ENCODE results near the gene NOP53. TPM values are rescaled to one million over a fixed set of nuclear protein-coding genes. Genes with fewer than 3 reads are reported as not detected.

Gene NOP53
- total and polyA plus RNA-seq, 9 of the 15 experiments (the other 6 are each of a cell fraction or from before 2014, with no cell fraction given), result 6.5 to 274 (median 145) TPM

DNA sequence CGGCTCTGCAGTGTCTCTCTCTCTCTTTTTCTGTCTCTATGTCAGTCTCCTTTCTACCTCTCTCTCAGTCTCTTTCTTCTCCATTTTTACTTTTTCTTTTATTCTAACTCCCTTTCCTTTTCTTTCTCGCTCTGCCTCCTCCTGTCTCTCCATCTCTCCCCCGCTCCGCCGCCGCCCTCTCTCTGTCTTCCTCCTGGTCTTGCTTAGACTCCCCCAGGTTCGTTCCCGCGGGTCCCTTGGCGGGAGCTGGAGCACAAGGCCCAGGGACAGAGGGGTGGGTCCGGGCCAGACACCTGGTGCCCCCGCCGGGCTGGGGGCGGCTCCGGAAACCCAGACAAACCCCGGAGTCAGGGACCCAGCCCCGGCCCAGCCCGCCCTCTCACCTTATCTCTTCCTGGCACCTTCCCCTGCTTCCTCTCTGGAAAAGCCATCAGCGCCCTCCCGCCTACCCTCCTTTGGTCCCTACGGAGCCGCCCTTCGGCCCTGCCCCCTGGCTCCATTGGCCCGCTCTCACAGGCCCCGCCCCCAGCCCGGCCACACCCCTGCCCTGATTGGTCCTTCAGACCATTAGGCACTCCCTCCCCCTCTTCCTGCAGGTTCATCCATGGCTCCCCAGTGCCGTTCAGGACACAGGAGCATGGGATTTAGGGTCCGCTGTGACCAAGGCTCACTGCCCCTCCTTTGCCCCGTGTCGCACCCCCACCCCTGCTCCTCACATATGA lies 15.4 kb upstream of the NOP53 start (continued):
- TF ChIP-seq, protein P1, sequence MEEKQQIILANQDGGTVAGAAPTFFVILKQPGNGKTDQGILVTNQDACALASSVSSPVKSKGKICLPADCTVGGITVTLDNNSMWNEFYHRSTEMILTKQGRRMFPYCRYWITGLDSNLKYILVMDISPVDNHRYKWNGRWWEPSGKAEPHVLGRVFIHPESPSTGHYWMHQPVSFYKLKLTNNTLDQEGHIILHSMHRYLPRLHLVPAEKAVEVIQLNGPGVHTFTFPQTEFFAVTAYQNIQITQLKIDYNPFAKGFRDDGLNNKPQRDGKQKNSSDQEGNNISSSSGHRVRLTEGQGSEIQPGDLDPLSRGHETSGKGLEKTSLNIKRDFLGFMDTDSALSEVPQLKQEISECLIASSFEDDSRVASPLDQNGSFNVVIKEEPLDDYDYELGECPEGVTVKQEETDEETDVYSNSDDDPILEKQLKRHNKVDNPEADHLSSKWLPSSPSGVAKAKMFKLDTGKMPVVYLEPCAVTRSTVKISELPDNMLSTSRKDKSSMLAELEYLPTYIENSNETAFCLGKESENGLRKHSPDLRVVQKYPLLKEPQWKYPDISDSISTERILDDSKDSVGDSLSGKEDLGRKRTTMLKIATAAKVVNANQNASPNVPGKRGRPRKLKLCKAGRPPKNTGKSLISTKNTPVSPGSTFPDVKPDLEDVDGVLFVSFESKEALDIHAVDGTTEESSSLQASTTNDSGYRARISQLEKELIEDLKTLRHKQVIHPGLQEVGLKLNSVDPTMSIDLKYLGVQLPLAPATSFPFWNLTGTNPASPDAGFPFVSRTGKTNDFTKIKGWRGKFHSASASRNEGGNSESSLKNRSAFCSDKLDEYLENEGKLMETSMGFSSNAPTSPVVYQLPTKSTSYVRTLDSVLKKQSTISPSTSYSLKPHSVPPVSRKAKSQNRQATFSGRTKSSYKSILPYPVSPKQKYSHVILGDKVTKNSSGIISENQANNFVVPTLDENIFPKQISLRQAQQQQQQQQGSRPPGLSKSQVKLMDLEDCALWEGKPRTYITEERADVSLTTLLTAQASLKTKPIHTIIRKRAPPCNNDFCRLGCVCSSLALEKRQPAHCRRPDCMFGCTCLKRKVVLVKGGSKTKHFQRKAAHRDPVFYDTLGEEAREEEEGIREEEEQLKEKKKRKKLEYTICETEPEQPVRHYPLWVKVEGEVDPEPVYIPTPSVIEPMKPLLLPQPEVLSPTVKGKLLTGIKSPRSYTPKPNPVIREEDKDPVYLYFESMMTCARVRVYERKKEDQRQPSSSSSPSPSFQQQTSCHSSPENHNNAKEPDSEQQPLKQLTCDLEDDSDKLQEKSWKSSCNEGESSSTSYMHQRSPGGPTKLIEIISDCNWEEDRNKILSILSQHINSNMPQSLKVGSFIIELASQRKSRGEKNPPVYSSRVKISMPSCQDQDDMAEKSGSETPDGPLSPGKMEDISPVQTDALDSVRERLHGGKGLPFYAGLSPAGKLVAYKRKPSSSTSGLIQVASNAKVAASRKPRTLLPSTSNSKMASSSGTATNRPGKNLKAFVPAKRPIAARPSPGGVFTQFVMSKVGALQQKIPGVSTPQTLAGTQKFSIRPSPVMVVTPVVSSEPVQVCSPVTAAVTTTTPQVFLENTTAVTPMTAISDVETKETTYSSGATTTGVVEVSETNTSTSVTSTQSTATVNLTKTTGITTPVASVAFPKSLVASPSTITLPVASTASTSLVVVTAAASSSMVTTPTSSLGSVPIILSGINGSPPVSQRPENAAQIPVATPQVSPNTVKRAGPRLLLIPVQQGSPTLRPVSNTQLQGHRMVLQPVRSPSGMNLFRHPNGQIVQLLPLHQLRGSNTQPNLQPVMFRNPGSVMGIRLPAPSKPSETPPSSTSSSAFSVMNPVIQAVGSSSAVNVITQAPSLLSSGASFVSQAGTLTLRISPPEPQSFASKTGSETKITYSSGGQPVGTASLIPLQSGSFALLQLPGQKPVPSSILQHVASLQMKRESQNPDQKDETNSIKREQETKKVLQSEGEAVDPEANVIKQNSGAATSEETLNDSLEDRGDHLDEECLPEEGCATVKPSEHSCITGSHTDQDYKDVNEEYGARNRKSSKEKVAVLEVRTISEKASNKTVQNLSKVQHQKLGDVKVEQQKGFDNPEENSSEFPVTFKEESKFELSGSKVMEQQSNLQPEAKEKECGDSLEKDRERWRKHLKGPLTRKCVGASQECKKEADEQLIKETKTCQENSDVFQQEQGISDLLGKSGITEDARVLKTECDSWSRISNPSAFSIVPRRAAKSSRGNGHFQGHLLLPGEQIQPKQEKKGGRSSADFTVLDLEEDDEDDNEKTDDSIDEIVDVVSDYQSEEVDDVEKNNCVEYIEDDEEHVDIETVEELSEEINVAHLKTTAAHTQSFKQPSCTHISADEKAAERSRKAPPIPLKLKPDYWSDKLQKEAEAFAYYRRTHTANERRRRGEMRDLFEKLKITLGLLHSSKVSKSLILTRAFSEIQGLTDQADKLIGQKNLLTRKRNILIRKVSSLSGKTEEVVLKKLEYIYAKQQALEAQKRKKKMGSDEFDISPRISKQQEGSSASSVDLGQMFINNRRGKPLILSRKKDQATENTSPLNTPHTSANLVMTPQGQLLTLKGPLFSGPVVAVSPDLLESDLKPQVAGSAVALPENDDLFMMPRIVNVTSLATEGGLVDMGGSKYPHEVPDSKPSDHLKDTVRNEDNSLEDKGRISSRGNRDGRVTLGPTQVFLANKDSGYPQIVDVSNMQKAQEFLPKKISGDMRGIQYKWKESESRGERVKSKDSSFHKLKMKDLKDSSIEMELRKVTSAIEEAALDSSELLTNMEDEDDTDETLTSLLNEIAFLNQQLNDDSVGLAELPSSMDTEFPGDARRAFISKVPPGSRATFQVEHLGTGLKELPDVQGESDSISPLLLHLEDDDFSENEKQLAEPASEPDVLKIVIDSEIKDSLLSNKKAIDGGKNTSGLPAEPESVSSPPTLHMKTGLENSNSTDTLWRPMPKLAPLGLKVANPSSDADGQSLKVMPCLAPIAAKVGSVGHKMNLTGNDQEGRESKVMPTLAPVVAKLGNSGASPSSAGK (IDR thresholded peaks at IDR 0.05), result peak; percentile 39; the same call in 1 of the 2 replicates
- TF ChIP-seq NEUROD1 (IDR thresholded peaks at IDR 0.05; ENCODE audit: borderline replicate concordance, low read depth, low read length, partially characterized antibody) (peak; percentile 69), RBM17 (IDR thresholded peaks at IDR 0.05; ENCODE audit: borderline replicate concordance, low read depth, low read length) (no peak), HDAC3 (IDR thresholded peaks at IDR 0.05; ENCODE audit: borderline replicate concordance, partially characterized antibody) (peak; percentile 56), NBN (IDR thresholded peaks at IDR 0.05; ENCODE audit: low read depth) (peak; percentile 38; the same call in 1 of the 2 replicates), GTF2F1 (IDR thresholded peaks at IDR 0.05; ENCODE audit: low read depth, low read length) (no peak), ZBTB17 (CRISPR knock-in tag; IDR thresholded peaks at IDR 0.05) (no peak), HNRNPL (IDR thresholded peaks at IDR 0.05; ENCODE audit: low read depth, low read length) (0 out of 2 replicates have a peak, but pooled peaks have one; percentile 0), U2AF1 (optimal IDR thresholded peaks at IDR 0.05; ENCODE audit: low read depth, low read length) (no peak), SLC30A9 (CRISPR knock-in tag; IDR thresholded peaks at IDR 0.05) (no peak)
- TF ChIP-seq, protein P2, sequence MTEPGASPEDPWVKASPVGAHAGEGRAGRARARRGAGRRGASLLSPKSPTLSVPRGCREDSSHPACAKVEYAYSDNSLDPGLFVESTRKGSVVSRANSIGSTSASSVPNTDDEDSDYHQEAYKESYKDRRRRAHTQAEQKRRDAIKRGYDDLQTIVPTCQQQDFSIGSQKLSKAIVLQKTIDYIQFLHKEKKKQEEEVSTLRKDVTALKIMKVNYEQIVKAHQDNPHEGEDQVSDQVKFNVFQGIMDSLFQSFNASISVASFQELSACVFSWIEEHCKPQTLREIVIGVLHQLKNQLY (CRISPR knock-in tag; conservative IDR thresholded peaks at IDR 0.05), result no peak
- TF ChIP-seq, protein P3, sequence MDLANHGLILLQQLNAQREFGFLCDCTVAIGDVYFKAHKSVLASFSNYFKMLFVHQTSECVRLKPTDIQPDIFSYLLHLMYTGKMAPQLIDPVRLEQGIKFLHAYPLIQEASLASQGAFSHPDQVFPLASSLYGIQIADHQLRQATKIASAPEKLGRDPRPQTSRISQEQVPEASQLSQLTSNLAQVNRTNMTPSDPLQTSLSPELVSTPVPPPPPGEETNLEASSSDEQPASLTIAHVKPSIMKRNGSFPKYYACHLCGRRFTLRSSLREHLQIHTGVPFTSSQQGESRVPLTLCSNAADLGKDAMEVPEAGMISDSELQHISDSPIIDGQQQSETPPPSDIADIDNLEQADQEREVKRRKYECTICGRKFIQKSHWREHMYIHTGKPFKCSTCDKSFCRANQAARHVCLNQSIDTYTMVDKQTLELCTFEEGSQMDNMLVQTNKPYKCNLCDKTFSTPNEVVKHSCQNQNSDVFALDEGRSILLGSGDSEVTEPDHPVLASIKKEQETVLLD (IDR thresholded peaks at IDR 0.05), result peak; percentile 73; the same call in 1 of the 2 replicates
